Activated CD8-positive, alpha-beta memory T cell treated with anti-CD3 and anti-CD28 coated beads, Interleukin-2, amount 50 U/mL, for 24 hours (primary cell): ENCODE results near the gene PDLIM1.

Experiments used
- DNase-seq: peaks from one replicate; pipeline ENCODE4 v3.0.0-alpha.2; 2020; ENCODE audit errors: extremely low read depth

PDLIM1 gene

GRCh38 chr10:95288303-95288702 is 2.5 kb downstream of the PDLIM1 start:
- no peak for DNase-seq

- DNase-seq = no peak
These were observed 3.5 kb downstream of the PDLIM1 start for GRCh38 chr10:95287281-95287680.

- DNase-seq = no peak
These were observed 4.1 kb downstream of the PDLIM1 start for GRCh38 chr10:95286707-95287106.

GRCh38 chr10:95285556-95285955 is 5.2 kb downstream of the PDLIM1 start:
- DNase-seq = no peak

- DNase-seq = no peak
These were observed 6.0 kb downstream of the PDLIM1 start for GRCh38 chr10:95284807-95285206.

- no peak for DNase-seq
These were observed 8.7 kb downstream of the PDLIM1 start for GRCh38 chr10:95282107-95282506.

- DNase-seq = no peak
These were observed 9.6 kb downstream of the PDLIM1 start for GRCh38 chr10:95281206-95281605.

GRCh38 chr10:95280637-95281036 is 10.2 kb downstream of the PDLIM1 start:
- no peak for DNase-seq

- no peak for DNase-seq
These were observed 11.6 kb downstream of the PDLIM1 start for GRCh38 chr10:95279042-95279820.

- DNase-seq = no peak
These were observed 12.5 kb downstream of the PDLIM1 start for GRCh38 chr10:95278061-95278988.

GRCh38 chr10:95277614-95278013 is 13.2 kb downstream of the PDLIM1 start:
- DNase-seq = no peak

GRCh38 chr10:95277201-95277570 is 13.6 kb downstream of the PDLIM1 start:
- DNase-seq = no peak

GRCh38 chr10:95276367-95277200 is 14.2 kb downstream of the PDLIM1 start:
- no peak for DNase-seq

- no peak for DNase-seq
These were observed 15.0 kb downstream of the PDLIM1 start for GRCh38 chr10:95275726-95276366.

GRCh38 chr10:95273393-95274312 is 17.1 kb downstream of the PDLIM1 start:
- no peak for DNase-seq

GRCh38 chr10:95268438-95268837 is 22.4 kb downstream of the PDLIM1 start:
- DNase-seq = no peak

GRCh38 chr10:95267251-95267650 is 23.6 kb downstream of the PDLIM1 start:
- DNase-seq = no peak

- no peak for DNase-seq
These were observed 24.1 kb downstream of the PDLIM1 start for GRCh38 chr10:95266674-95267095.

- DNase-seq = no peak
These were observed 25.2 kb downstream of the PDLIM1 start for GRCh38 chr10:95265572-95265971.
